RCC 7860 (cell line): ENCODE data around the gene SCRN3.
"Not testable (repeated sequence)": the region's sequence is repeated elsewhere in the genome, so short reads cannot be mapped to it uniquely, and the experiment has no call there.

Source experiments
- DNase-seq: peaks from one replicate; pipeline ENCODE4 v3.0.0-alpha.2; 2015; ENCODE audit warnings: low spot score
- FAIRE-seq: peaks from 2 replicates; lab custom pipeline; 2012; peaks lifted over from hg19 to GRCh38; lab: Jason Lieb, UNC

SCRN3 gene, protein sequence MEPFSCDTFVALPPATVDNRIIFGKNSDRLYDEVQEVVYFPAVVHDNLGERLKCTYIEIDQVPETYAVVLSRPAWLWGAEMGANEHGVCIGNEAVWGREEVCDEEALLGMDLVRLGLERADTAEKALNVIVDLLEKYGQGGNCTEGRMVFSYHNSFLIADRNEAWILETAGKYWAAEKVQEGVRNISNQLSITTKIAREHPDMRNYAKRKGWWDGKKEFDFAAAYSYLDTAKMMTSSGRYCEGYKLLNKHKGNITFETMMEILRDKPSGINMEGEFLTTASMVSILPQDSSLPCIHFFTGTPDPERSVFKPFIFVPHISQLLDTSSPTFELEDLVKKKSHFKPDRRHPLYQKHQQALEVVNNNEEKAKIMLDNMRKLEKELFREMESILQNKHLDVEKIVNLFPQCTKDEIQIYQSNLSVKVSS

GRCh38 chr2:174395284-174395968 lies at the start of gene SCRN3:
SCRN3 (plus strand) TSS chr2:174395730; CDS start chr2:174398284, 2,554 bp downstream.
- DNase-seq (peak; percentile 47), FAIRE-seq (no peak)

GRCh38 chr2:174350018-174350417 lies 45.5 kb upstream of the SCRN3 start:
- no peak for DNase-seq

DNA sequence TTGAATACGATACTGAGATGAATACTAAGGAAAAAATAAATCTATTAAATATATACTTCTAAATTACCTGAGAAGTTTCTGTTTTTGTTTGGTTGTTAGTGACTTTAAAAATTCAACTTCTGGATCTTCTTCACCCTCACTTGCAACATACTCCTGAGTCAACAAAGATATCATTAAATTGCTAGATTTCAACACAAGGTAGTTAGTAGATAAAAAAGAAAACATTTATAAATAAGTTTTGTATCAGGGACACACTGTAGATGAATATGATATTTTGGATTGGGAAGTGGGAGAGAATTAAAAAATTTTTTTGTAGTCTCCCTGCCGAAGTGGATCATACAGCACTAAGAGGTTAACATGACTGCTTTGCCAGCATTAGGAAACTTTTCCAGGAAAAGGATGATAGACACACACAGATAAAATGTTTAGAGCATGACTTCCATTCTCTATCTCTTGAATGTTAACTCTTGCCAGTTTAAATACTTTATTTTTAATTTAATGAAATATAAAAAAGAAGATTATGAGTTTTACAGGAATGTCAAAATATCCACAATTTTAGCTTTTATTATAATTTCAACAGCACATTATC lies 44.8 kb upstream of the SCRN3 start:
- no peak for DNase-seq
- FAIRE-seq: peak; percentile 14

More at GRCh38 chr2:174350018-174350417, 45.5 kb upstream of the SCRN3 start:
- FAIRE-seq: peak; percentile 74

DNA sequence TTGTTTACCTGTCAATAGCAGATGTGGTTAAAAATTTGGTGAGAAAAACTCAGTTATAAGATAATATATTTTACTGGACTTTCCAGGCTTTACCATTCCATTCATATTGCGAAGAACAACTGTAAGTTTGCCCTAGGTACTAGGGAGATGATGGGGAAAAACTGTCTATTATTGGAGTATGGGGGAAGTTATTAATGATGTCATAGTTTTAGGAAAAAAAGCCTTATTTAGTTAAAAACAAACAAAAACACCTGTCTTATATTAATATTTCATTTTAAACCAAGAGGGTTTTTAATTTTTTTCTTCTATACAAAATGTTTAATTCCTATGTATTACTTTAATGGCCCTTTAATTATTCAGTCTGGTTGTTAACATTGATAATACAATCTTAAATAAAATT lies 42.5 kb upstream of the SCRN3 start:
- no peak for FAIRE-seq
- no peak for DNase-seq

DNA sequence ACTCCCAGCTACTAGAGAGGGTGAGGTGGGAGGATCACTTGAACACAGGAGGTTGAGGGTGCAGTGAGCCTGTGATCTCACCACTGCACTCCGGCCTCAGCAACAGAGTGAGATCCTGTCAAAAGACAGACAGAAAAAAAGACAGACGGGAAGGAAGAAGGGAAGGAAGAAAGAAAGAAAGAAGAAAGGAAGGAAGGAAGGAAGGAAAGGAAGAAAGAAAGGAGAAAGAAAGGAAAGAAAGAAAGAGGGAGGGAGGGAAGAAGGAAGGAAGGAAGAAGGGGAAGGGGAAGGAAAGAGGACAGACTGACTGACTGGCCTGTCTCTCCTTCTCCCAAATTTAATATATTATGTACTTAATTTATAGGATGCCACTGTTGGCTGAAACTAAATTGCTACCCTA lies 39.2 kb upstream of the SCRN3 start:
- DNase-seq (no peak), FAIRE-seq (no peak)

DNA sequence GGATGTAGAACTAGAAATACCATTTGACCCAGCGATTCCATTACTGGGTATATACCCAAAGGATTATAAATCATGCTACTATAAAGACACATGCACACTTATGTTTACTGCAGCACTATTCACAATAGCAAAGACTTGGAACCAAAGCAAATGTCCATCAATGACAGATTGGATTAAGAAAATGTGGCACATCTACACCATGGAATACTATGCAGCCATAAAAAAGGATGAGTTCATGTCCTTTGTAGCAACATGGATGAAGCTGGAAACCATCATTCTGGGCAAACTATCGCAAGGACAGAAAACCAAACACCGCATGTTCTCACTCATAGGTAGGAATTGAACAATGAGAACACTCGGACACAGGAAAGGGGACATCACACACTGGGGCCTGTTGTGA lies 35.9 kb upstream of the SCRN3 start:
- DNase-seq, FAIRE-seq: not testable (repeated sequence)

- FAIRE-seq: no peak
- no peak for DNase-seq
These were observed 32.6 kb upstream of the SCRN3 start for GRCh38 chr2:174362949-174363348.

- FAIRE-seq, DNase-seq: not testable (repeated sequence)
These were observed 31.9 kb upstream of the SCRN3 start for GRCh38 chr2:174363492-174364225.

DNA sequence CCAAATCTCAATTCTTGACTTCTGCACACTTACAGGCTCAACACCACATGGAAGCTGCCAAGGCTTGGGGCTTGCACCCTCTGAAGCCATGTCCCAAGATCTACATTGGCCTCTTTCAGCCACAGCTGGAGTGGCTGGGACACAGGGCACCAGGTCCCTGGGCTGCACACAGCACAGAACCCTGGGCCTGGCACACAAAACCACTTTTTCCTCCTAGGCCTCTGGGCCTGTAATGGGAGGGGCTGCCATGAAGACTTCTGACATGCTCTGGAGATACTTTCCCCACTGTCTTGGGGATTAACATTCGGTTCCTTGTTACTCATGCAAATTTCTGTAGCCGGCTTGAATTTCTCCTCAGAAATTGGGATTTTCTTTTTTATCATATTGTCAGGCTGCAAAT lies 30.9 kb upstream of the SCRN3 start:
- FAIRE-seq (no peak), DNase-seq (no peak)

DNA sequence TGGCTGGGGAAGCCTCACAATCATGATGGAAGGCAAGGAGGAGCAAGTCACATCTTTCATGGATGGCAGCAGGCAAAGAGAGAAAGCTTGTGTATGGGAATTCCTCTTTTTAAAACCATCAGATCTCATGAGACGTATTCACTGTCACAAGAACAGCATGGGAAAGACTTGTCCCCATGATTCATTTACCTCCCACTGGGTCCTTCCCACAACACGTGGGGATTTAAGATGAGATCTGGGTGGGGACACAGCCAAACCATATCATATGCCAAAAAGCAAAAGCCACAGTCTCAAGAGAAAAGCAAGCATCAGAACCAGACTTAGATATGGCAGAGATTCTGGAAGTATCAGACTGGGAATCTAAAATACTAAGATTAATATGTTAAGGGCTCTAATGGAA lies 30.0 kb upstream of the SCRN3 start:
- no peak for FAIRE-seq
- DNase-seq: no peak

DNA sequence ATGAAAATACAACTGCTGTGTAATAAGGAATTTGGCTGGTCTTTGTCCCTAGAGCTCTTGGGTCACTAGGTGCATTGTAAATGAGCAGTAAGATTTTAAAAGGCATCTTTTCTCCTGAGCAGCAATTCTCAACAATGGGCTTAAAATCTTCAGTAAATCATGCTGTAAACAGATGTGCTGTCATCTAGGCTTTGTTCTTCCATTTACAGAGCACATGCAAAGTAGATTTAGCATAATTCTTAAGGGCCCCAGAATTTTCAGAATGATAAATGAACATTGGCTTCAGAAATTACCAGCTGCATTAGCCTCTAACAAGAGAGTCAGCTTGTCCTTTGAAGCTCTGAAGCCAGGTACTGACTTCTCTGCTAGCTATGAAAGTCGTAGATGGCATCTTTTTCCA lies 26.8 kb upstream of the SCRN3 start:
- no peak for DNase-seq
- no peak for FAIRE-seq

GRCh38 chr2:174376967-174377366 lies 18.6 kb upstream of the SCRN3 start:
- DNase-seq (no peak), FAIRE-seq (no peak)

DNA sequence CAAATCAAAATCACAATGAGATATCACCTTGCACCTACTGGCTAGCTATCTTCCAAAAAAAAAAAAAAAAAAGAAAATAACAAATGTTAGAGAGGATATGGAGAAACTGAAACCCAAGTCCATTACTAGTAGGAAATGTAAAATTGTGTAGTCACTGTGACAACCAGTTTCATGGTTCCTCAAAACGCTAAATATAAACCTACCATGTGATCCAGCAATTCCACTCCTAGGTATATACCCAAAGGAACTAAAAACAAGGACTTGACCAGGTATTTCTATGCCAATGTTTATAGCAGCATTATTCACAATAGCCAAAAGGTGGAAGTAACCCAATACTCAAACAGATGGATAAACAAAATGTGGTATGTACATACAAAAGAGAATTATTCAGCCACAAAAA lies 11.7 kb upstream of the SCRN3 start:
- FAIRE-seq (no peak), DNase-seq (no peak)

DNA sequence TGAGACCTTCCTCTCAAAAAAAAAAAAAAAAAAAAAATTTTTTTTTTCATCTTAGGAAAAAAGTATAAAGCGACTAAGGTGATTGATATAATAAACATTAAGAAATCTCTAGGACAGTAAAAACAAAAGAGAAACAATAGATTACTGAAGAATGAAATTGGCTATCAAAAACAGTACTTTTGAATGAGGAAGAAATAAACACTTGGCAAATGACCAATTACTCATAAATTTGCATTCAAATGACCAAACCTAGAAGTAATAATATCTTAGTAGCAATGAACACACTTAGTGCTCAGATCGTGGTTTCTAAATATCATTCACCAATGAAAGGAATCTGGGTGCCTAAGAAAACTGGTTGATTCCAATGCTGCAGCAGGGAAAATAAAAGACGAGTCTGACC lies 10.3 kb upstream of the SCRN3 start:
- DNase-seq (no peak), FAIRE-seq (no peak)

DNA sequence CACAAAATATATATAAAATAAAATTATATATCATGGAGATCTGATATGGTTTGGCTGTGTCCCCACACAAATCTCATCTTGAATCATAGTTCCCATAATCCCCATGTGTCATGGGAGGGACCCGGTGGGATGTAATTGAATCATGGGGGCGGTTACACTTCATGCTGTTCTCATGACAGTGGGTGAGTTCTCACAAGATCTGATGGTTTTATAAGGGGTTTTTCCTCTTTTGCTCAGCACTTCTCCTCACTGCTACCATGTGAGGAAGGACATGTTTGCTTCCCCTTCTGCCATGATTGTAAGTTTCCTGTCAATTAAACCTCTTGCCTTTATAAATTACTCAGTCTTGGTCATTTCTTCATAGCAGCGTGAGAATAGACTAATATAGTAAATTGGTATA lies 6.8 kb upstream of the SCRN3 start:
- not testable (repeated sequence) for DNase-seq, FAIRE-seq

DNA sequence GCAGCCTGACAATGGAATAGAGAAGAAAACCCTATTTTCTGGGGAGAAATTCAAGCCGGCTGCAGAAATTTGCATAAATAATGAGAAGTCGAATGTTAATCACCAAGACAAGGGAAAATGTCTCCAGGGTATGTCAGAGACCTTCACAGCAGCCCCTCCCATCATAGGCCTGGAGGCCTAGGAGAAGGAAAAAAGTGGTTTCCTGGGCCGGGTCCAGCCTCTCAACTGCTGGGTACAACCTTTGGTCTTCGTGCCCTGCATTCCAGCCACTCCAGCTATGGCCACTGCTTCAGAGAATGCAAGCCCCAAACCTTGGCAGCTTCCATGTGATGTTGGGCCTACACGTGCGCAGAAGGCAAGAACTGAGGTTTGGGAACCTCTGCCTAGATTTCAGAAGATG lies 6.0 kb upstream of the SCRN3 start:
- DNase-seq (no peak), FAIRE-seq (no peak)

DNA sequence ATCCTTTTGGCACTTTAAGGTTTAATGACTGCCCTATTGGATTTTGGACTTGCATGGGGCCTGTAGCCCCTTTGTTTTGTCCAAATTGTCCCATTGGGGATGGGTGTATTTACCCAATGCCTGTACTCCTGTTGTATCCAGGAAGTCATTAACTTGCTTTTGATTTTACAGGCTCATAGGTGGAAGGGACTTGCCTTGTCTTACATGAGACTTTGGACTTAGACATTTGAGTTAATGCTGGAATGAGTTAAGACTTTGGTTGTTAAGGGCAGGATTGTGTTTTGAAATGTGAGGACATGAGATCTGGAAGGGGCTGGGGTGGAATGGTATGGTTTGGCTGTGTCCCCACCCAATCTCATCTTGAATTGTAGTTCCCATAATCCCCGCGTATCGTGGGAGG lies 5.2 kb upstream of the SCRN3 start:
- not testable (repeated sequence) for DNase-seq, FAIRE-seq

- DNase-seq: no peak
These were observed 2.8 kb upstream of the SCRN3 start for GRCh38 chr2:174392706-174393105.

GRCh38 chr2:174395969-174396630 lies 570 bp downstream of the SCRN3 start:
- FAIRE-seq (no peak), DNase-seq (no peak)

More at GRCh38 chr2:174392706-174393105, 2.8 kb upstream of the SCRN3 start:
- FAIRE-seq: no peak

GRCh38 chr2:174397773-174398172 lies 2.2 kb downstream of the SCRN3 start:
- DNase-seq: no peak
- FAIRE-seq: no peak
